HUES6 (cell line): ENCODE data around the gene STAG3.
"Not testable (repeated sequence)": the region's sequence is repeated elsewhere in the genome, so short reads cannot be mapped to it uniquely, and the experiment has no call there.

Source experiments
- H3K27ac ChIP-seq: 2 replicates; pipeline ENCODE4 v1.7.0; 2013; ENCODE audit warnings: low read depth, mild to moderate bottlenecking, low read length, inconsistent platforms
- H3K27me3 ChIP-seq: 2 replicates; pipeline ENCODE4 v1.6.1; 2013; ENCODE audit warnings: low read length; ENCODE audit not compliant: control insufficient read depth, insufficient read depth
- H3K36me3 ChIP-seq: 2 replicates; pipeline ENCODE4 v1.6.1; 2013; ENCODE audit warnings: low read length; ENCODE audit not compliant: control insufficient read depth, insufficient read depth
- H3K4me1 ChIP-seq: 2 replicates; pipeline ENCODE4 v1.6.1; 2013; ENCODE audit warnings: low read length; ENCODE audit not compliant: control insufficient read depth, insufficient read depth
- H3K4me3 ChIP-seq: 2 replicates; pipeline ENCODE4 v1.5.1; 2013; ENCODE audit warnings: low read depth, low read length
- H3K9ac ChIP-seq: one replicate; pipeline ENCODE4 v1.6.1; 2013; ENCODE audit warnings: mild to moderate bottlenecking, low read length
- H3K9me3 ChIP-seq: 2 replicates; pipeline ENCODE4 v1.6.1; 2013; ENCODE audit warnings: low read depth, low read length; ENCODE audit not compliant: control insufficient read depth, insufficient read depth

The STAG3 gene

DNA sequence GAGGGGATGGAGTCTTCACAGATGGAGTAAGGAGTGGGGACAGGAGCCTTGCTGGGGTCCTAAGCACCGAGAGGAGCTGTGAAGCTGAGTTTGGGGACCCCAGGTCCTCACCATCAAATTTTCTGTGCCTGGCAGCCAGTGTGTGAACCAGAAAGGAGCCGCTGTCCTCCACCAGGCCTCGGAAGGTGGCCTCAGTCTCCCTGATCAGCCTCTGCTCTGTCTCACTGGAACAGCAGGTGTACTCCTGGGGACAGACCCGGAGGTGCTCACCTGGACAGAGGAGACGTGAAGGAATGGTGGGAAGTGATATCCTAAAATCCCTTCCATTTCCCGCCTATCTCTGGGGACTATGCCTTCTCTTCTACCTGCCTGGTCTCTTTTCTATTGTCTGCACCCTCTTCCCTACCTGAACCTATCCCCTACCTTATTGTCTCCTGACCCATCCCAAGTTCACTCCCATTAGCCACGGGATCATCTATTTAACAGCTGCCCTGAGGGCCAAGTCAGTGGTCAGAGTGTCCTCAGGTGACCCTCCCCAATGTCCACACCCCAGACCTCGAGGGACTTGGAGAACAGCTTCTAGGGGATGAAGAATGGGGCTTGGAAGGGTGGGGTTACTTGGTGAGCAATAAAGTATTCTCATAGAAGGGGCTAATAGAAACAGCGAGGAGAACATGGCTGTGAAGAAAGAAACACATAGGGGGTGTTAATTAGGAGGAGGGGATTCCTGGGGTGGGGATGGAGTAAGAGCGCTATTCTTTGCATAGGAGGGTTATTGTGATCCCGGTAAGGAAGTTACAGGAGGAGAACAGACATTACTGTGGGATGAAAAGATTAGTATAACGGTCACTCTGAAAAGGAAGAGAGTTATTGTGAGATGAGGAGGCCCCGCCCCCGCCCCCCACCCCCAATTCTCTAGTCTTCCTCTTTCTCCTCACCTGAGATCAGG lies 1.3 kb upstream of the STAG3 start:
- Histone ChIP-seq H3K36me3 (peaks cover 25% of the 10 kb centered on the region; the same call in 1 of the 2 replicates), H3K9me3 (no peaks in the 10 kb centered on the region), H3K4me3 (peak overlapping the region; percentile 79), H3K27me3 (peaks cover 20% of the 10 kb centered on the region), H3K4me1 (peaks cover 7% of the 10 kb centered on the region), H3K27ac (no peak overlapping the region), H3K9ac (no peak overlapping the region)

DNA sequence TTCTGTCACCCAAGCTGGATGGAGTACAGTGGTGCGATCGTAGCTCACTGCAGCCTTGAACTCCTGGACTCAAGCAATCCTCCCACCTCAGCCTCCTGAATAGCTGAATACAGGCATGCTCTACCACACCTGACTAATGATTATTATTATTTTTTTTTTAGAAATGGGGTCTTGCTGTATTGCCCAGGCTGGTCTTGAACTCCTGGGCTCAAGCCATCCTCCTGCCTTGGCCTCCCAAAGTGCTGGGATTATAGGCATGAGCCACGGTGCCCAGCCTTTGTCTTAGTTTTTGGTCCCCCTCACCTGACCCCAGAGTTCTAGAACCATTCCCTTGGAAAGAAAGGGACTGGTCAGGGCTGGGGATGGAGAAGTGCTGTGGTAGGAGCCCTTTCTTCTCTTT lies 2.4 kb downstream of the STAG3 start:
- peaks cover 16% of the 10 kb centered on the region for H3K27me3 ChIP-seq
- H3K36me3 ChIP-seq, H3K9ac ChIP-seq, H3K27ac ChIP-seq, H3K9me3 ChIP-seq, H3K4me3 ChIP-seq: not testable (repeated sequence)
- peaks cover 17% of the 10 kb centered on the region for H3K4me1 ChIP-seq

DNA sequence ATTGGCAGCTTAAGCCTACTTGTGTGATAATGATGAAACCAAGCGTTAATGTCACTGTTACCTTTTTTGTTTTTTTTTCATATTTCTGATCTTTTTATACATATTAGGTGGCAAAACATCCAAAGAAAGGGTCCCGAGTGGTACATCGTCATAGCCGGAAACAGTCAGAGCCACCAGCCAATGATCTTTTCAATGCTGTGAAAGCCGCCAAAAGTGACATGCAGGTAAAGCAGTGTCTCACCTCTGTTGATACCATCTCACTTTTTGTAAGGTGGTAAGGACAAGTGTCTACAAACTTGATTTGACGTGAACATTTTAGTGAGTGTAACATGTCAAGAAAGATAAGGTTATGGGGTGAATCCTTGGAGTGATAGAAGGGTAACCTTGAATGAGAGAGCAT lies 4.9 kb downstream of the STAG3 start:
- H3K36me3 ChIP-seq, H3K4me3 ChIP-seq, H3K9ac ChIP-seq, H3K9me3 ChIP-seq, H3K27ac ChIP-seq: not testable (repeated sequence)
- Histone ChIP-seq H3K4me1 (peaks cover 13% of the 10 kb centered on the region; the same call in 1 of the 2 replicates), H3K27me3 (peaks cover 16% of the 10 kb centered on the region; the same call in 1 of the 2 replicates)

DNA sequence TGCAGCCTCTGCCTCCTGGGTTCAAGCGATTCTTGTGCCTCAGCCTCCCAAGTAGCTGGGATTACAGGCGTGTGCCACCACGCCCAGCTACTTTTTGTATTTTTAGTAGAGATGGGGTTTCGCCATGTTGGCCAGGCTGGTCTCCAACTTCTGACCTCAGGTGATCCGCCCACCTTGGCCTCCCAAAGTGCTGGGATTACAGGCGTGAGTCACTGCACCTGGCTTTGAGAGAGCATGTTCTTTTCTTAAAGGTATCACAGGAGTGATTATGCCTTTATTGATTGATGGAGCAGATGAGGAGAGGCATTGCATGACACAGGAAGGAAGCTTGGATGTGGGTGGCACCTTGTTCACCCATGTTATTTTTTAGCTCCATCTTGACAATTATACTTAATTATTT lies 5.4 kb downstream of the STAG3 start:
- H3K9ac ChIP-seq, H3K4me3 ChIP-seq, H3K27ac ChIP-seq, H3K9me3 ChIP-seq, H3K36me3 ChIP-seq: not testable (repeated sequence)
- peaks cover 11% of the 10 kb centered on the region; the same call in 1 of the 2 replicates for H3K27me3 ChIP-seq
- H3K4me1 ChIP-seq: peaks cover 13% of the 10 kb centered on the region; the same call in 1 of the 2 replicates

DNA sequence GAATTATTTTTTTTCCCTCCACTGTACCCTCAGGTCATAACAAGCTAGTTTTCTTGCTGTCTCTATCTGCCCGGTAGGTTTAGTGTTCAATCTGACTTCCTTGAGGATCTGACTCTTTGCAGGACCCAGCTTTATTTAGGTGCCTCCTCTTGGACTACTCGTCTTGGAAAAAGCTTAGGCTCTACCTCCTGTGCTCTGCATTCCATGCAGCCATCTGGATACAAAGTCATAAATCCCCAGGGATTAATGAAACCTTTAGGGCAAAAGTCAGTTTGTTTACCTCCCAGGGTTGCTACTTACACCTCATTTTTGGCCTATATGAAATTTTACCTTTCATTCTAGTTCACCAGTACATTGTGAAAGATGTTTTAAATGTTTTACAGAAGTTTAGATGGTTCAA lies 8.0 kb downstream of the STAG3 start:
- no peak overlapping the region for H3K27ac ChIP-seq
- no peak overlapping the region for H3K9ac ChIP-seq
- H3K27me3 ChIP-seq: no peaks in the 10 kb centered on the region
- peaks cover 13% of the 10 kb centered on the region; the same call in 1 of the 2 replicates for H3K4me1 ChIP-seq
- H3K4me3 ChIP-seq: no peak overlapping the region
- no peaks in the 10 kb centered on the region for H3K36me3 ChIP-seq
- H3K9me3 ChIP-seq: no peaks in the 10 kb centered on the region

DNA sequence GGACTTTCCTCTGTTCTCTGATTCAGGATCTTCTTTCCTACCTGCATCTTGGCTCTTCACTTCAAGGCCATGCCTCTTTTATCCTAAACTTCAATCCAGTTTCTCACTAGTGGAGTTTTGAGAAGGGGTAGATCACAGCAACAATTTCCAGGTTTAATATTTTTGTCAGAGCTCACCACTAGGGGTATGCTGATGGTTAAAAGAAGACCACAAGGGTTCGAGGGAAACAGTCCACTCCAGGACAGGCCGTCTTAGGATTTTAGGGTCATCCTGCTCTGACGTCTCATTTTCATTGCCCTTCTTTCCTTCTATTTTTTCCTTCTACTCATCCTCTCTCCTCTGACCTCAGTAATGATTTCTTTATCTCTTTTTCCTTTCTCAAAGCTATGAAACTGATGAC lies 11.3 kb downstream of the STAG3 start:
- no peak overlapping the region for H3K27ac ChIP-seq
- H3K4me3 ChIP-seq: no peak overlapping the region
- no peaks in the 10 kb centered on the region for H3K36me3 ChIP-seq
- H3K27me3 ChIP-seq: no peaks in the 10 kb centered on the region
- no peak overlapping the region for H3K9ac ChIP-seq
- H3K9me3 ChIP-seq: no peaks in the 10 kb centered on the region
- no peaks in the 10 kb centered on the region for H3K4me1 ChIP-seq

DNA sequence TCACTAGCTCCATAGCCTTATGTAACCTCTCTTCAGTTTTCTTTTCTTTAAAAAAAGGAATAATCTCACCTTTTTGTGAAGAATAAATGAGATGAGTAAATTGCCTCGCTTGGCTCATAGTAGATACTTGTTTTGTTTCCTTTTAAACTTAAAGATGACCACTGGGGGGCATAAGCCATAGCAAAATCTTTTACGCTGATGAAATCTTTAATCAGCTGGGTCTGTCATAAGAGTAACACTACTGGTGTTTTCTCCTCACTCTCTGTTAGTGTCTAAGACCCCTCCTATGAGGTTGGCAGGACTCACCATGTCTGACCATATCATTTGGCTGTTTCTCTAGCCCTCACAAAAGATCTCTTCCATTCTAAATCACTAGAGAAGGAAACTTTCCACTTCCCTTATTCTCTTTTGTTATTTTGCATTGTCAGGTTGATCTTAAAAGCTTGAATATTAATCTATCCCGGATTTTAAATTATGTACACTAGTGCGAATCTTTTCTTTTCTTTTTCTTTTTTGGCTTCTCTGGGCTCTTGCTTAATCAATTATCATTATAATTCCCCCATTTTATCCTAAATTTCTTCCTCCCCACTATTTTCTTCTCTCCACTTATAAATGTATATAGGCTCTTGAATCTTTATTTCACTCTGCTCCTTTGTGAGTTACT lies 12.5 kb downstream of the STAG3 start:
- H3K9ac ChIP-seq: no peak overlapping the region

DNA sequence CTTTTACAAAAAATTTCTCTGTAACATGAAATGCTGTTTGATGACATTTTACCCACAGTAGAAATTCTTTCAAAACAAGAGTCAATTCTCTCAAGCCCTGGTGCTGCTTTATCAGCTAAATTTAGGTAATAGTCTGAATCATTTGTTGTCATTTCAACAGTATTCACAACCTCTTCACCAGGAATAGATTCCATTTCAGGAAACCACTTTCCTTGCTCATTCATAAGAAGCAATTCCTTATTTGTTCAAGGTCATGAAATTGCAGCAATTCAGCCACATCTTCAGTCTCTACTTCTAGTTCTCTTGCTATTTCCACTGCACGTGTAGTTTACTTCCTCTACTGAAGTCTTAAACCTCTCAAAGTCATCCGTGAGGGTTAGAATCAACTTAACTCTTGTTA lies 14.1 kb downstream of the STAG3 start:
- Histone ChIP-seq H3K4me3 (no peak overlapping the region), H3K4me1 (no peaks in the 10 kb centered on the region)

More for the DNA sequence above, 12.5 kb downstream of the STAG3 start:
- H3K27ac ChIP-seq: no peak overlapping the region
- no peak overlapping the region for H3K4me3 ChIP-seq
- H3K9me3 ChIP-seq: no peaks in the 10 kb centered on the region
- H3K27me3 ChIP-seq: no peaks in the 10 kb centered on the region
- no peaks in the 10 kb centered on the region for H3K4me1 ChIP-seq
- no peaks in the 10 kb centered on the region for H3K36me3 ChIP-seq

DNA sequence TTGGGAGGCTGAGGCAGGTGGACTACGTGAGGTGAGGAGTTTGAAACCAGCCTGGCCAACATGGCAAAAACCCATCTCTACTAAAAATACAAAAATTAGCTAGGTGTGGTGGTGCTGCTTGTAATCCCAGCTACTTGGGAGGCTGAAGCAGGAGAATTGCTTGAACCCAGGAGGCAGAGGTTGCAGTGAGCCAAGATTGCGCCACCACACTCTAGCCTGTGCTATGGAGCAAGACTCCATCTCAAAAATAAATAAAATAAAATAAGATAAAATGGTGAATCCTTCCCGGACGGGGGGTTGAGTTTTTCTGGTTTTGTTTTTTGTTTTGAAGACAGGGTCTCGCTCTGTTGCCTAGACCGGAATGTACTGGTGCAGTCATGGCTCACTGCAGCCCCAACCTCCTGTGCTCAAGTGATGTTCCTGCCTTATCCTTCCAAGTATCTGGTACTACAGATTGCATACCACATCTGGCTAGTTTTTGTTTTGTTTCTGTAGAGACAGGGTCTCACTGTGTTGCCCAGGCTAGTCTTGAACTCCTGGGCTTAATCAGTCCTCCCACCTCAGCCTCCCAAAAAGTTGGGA lies 14.7 kb downstream of the STAG3 start:
- H3K9ac ChIP-seq, H3K27me3 ChIP-seq, H3K36me3 ChIP-seq, H3K4me1 ChIP-seq, H3K9me3 ChIP-seq, H3K27ac ChIP-seq, H3K4me3 ChIP-seq: not testable (repeated sequence)

More for the DNA sequence above, 14.1 kb downstream of the STAG3 start:
- Histone ChIP-seq H3K9me3 (no peaks in the 10 kb centered on the region), H3K27ac (no peak overlapping the region), H3K27me3 (no peaks in the 10 kb centered on the region), H3K9ac (no peak overlapping the region), H3K36me3 (no peaks in the 10 kb centered on the region)

DNA sequence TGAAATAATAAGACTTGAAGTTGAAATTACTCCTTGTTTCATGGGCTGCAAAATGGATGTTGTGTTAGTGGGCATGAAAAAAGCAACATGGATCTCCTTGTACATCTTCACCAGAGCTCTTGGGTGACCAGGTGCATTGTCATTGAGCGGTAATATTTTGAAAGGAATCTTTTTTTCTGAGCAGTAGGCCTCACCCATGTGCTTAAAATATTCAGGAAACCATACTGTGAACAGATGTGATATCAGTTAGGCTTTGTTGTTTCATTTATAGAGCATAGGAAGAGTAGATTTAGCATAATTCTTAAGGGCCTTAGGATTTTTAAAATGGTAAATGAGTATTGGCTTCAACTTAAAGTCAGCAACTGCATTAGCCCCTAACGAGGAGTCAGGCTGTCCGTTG lies 15.3 kb downstream of the STAG3 start:
- no peaks in the 10 kb centered on the region for H3K36me3 ChIP-seq
- H3K9me3 ChIP-seq: no peaks in the 10 kb centered on the region
- no peak overlapping the region for H3K27ac ChIP-seq
- no peak overlapping the region for H3K9ac ChIP-seq
- H3K4me3 ChIP-seq: no peak overlapping the region
- H3K27me3 ChIP-seq: peaks cover 2% of the 10 kb centered on the region; the same call in 1 of the 2 replicates
- H3K4me1 ChIP-seq: no peaks in the 10 kb centered on the region

DNA sequence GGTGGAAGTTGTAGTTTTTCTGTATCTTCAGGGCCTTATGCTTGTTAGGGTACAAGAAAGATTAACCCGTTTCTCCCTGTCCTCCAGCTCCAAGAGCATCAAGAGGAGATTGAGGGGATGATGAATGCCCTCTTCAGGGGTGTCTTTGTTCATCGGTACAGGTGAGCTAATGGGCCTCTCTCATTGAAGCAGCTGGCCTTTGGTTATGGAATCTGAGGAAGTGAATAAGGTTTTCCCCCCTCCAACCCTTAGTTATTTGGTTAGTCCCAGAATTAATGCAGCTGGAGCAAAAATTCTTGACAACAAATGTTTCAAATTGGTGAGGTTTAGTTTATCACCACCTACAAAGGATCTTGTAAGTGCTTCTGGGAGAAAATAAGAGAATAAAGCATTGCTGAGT lies 17.5 kb downstream of the STAG3 start:
- Histone ChIP-seq H3K9me3 (no peaks in the 10 kb centered on the region), H3K9ac (no peak overlapping the region), H3K4me3 (no peak overlapping the region), H3K4me1 (peaks cover 3% of the 10 kb centered on the region; the same call in 1 of the 2 replicates), H3K27ac (no peak overlapping the region), H3K27me3 (peaks cover 6% of the 10 kb centered on the region; the same call in 1 of the 2 replicates), H3K36me3 (no peaks in the 10 kb centered on the region)
